Peyer's patch (tissue), 4 donors: ENCODE measurements around the gene NRTN.

Source experiments
- CTCF ChIP-seq, 6 experiments: fragments of 450-650 bp in 4 of 6; fragments of 200-600 bp in 2 of 6; sonication (generic) in 1 of 6; IDR thresholded peaks; one replicate each; pipeline ENCODE4 v1.5.1; 2017 to 2019; ENCODE audit warnings: antibody characterized with exemption in 6 of 6, mild to moderate bottlenecking in 3 of 6, moderate library complexity in 1 of 6
- POLR2A ChIP-seq, 2 donors: fragments of 450-650 bp; IDR thresholded peaks; one replicate each; pipeline ENCODE4 v1.5.1; 2017; ENCODE audit warnings: antibody characterized with exemption in 2 of 2, mild to moderate bottlenecking in 2 of 2, moderate library complexity in 2 of 2

GRCh38 chr19:5820785-5821184 lies 15.9 kb downstream of the NRTN start:
- no peak for TF ChIP-seq CTCF (IDR thresholded peaks at IDR 0.05)
- TF ChIP-seq POLR2A (IDR thresholded peaks at IDR 0.05): no peak
